Measurements from ENCODE around the gene EPHA6. TPM values are rescaled to one million over a fixed set of nuclear protein-coding genes. Genes with fewer than 3 reads are reported as not detected.

Gene EPHA6
- total RNA-seq, 1 experiment from 2014 or later: 1.1 TPM

DNA sequence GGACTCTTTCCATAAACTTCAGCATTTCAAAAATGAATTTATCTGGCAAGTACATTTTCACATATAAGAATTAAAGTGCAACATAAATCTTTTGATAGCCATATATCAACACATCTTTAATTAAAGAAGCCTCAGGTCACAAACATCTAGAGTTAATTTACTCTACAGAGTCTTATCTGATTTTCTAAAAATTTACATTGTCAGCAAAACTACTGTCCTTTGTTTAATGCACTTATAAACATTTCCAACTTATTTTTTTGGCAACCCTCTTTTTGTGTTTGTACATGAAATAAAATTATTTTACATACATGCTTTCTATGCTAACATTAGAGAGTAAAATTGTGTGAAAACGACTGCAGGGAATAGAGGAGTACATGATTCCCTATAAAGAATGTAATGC, 533.4 kb downstream of the EPHA6 start:
- TF ChIP-seq, protein P1, sequence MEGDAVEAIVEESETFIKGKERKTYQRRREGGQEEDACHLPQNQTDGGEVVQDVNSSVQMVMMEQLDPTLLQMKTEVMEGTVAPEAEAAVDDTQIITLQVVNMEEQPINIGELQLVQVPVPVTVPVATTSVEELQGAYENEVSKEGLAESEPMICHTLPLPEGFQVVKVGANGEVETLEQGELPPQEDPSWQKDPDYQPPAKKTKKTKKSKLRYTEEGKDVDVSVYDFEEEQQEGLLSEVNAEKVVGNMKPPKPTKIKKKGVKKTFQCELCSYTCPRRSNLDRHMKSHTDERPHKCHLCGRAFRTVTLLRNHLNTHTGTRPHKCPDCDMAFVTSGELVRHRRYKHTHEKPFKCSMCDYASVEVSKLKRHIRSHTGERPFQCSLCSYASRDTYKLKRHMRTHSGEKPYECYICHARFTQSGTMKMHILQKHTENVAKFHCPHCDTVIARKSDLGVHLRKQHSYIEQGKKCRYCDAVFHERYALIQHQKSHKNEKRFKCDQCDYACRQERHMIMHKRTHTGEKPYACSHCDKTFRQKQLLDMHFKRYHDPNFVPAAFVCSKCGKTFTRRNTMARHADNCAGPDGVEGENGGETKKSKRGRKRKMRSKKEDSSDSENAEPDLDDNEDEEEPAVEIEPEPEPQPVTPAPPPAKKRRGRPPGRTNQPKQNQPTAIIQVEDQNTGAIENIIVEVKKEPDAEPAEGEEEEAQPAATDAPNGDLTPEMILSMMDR (IDR thresholded peaks at IDR 0.05; ENCODE audit: unreplicated experiment): no peak
- Mint-ChIP-seq H3K9me3 (ENCODE audit: low read depth, unreplicated experiment) (no peaks in the 10 kb centered on the region), H3K27ac (ENCODE audit: unreplicated experiment) (no peak overlapping the region), H3K4me3 (ENCODE audit: low read depth, unreplicated experiment) (no peak overlapping the region), H3K36me3 (ENCODE audit: insufficient read depth, unreplicated experiment) (no peaks in the 10 kb centered on the region), H3K27me3 (ENCODE audit: unreplicated experiment) (no peaks in the 10 kb centered on the region), H3K4me1 (ENCODE audit: low read depth, unreplicated experiment) (no peaks in the 10 kb centered on the region)
- DNase-seq: no peak
- CTCF ChIA-PET: no interaction called here
- intact Hi-C loops (cut with micrococcal nuclease; ENCODE audit: unreplicated experiment): no loop called here
- no TSS peak for BruUV-seq (replicated peaks)

DNA sequence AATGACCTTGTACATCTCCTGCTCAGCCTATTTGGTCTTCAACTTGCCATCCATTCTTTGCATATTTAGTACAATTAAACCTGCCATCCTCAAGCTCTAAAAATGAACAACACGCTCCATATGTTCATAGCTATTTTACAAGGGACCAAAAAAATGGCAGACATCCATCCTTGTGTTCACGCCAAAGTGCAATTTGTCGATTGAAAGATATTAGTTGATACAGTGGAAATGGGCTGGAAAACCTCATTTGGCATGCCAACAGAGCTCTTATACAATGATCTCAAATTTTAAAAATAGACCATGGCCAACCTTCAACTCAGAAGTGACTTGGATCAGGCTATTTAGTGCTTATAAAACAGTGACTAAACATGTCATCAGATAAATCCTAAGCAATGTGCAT, 536.6 kb downstream of the EPHA6 start:
- no peaks in the 10 kb centered on the region for H3K27me3 Mint-ChIP-seq (ENCODE audit: unreplicated experiment)
- no peaks in the 10 kb centered on the region for H3K36me3 Mint-ChIP-seq (ENCODE audit: insufficient read depth, unreplicated experiment)
- H3K9me3 Mint-ChIP-seq (ENCODE audit: low read depth, unreplicated experiment): peaks cover 3% of the 10 kb centered on the region

GRCh38 chr3:97353176-97353575, 538.8 kb downstream of the EPHA6 start:
- BruUV-seq (replicated peaks): no TSS peak
- no peak for DNase-seq
- peaks cover 3% of the 10 kb centered on the region for H3K9me3 Mint-ChIP-seq (ENCODE audit: low read depth, unreplicated experiment)
- no peaks in the 10 kb centered on the region for H3K27me3 Mint-ChIP-seq (ENCODE audit: unreplicated experiment)
- H3K27ac Mint-ChIP-seq (ENCODE audit: unreplicated experiment): no peak overlapping the region
- no peak overlapping the region for H3K4me3 Mint-ChIP-seq (ENCODE audit: low read depth, unreplicated experiment)
- H3K36me3 Mint-ChIP-seq (ENCODE audit: insufficient read depth, unreplicated experiment): no peaks in the 10 kb centered on the region
- TF ChIP-seq, protein P1 (IDR thresholded peaks at IDR 0.05; ENCODE audit: unreplicated experiment): no peak
- H3K4me1 Mint-ChIP-seq (ENCODE audit: low read depth, unreplicated experiment): no peaks in the 10 kb centered on the region
- intact Hi-C loops (cut with micrococcal nuclease; ENCODE audit: unreplicated experiment): no loop called here
- CTCF ChIA-PET: no interaction called here

More for the DNA sequence above, 536.6 kb downstream of the EPHA6 start:
- Mint-ChIP-seq H3K4me3 (ENCODE audit: low read depth, unreplicated experiment) (no peak overlapping the region), H3K4me1 (ENCODE audit: low read depth, unreplicated experiment) (no peaks in the 10 kb centered on the region), H3K27ac (ENCODE audit: unreplicated experiment) (no peak overlapping the region)
- no TSS peak for BruUV-seq (replicated peaks)
- CTCF ChIA-PET: no interaction called here
- no peak for DNase-seq
- TF ChIP-seq, protein P1 (IDR thresholded peaks at IDR 0.05; ENCODE audit: unreplicated experiment): no peak
- intact Hi-C loops (cut with micrococcal nuclease; ENCODE audit: unreplicated experiment): no loop called here

GRCh38 chr3:97359977-97360376, 545.6 kb downstream of the EPHA6 start:
- DNase-seq: no peak
- intact Hi-C loops (cut with micrococcal nuclease; ENCODE audit: unreplicated experiment): no loop called here
- TF ChIP-seq, protein P1 (IDR thresholded peaks at IDR 0.05; ENCODE audit: unreplicated experiment): no peak
- Mint-ChIP-seq H3K36me3 (ENCODE audit: insufficient read depth, unreplicated experiment) (no peaks in the 10 kb centered on the region), H3K4me3 (ENCODE audit: low read depth, unreplicated experiment) (no peak overlapping the region), H3K9me3 (ENCODE audit: low read depth, unreplicated experiment) (no peaks in the 10 kb centered on the region), H3K27me3 (ENCODE audit: unreplicated experiment) (no peaks in the 10 kb centered on the region), H3K4me1 (ENCODE audit: low read depth, unreplicated experiment) (no peaks in the 10 kb centered on the region), H3K27ac (ENCODE audit: unreplicated experiment) (no peak overlapping the region)
- BruUV-seq (replicated peaks): no TSS peak
- CTCF ChIA-PET: no interaction called here

All from Calu3 (cell line).